NCI-H2107 treated with DMSO at 0.1 percent for 48 hours (cell line): Measurements from ENCODE around the gene SCGB3A1.

Experiments
- DNase-seq: peaks from one replicate; lab custom pipeline; 2025; ENCODE audit not compliant: unreplicated experiment; lab: John Stamatoyannopoulos, UW

SCGB3A1 gene

GRCh38 chr5:180625791-180626660, 34.7 kb upstream of the SCGB3A1 start:
- DNase-seq: no peak

- no peak for DNase-seq
Measured at GRCh38 chr5:180625125-180625790, 34.0 kb upstream of the SCGB3A1 start.

- DNase-seq: no peak
Measured at GRCh38 chr5:180624587-180624986, 33.3 kb upstream of the SCGB3A1 start.

GRCh38 chr5:180623844-180624243, 32.5 kb upstream of the SCGB3A1 start:
- no peak for DNase-seq

- DNase-seq: no peak
Measured at GRCh38 chr5:180623411-180623834, 32.1 kb upstream of the SCGB3A1 start.

GRCh38 chr5:180622910-180623309, 31.6 kb upstream of the SCGB3A1 start:
- DNase-seq: no peak

GRCh38 chr5:180621311-180621710, 30.0 kb upstream of the SCGB3A1 start:
- DNase-seq: no peak

- no peak for DNase-seq
Measured at GRCh38 chr5:180620014-180620413, 28.7 kb upstream of the SCGB3A1 start.

GRCh38 chr5:180619563-180619915, 28.2 kb upstream of the SCGB3A1 start:
- DNase-seq: no peak

- no peak for DNase-seq
Measured at GRCh38 chr5:180618829-180619562, 27.7 kb upstream of the SCGB3A1 start.

- no peak for DNase-seq
Measured at GRCh38 chr5:180618487-180618828, 27.2 kb upstream of the SCGB3A1 start.

GRCh38 chr5:180613814-180614188, 22.5 kb upstream of the SCGB3A1 start:
- no peak for DNase-seq

GRCh38 chr5:180613188-180613813, 22.0 kb upstream of the SCGB3A1 start:
- DNase-seq: no peak

GRCh38 chr5:180612683-180613082, 21.4 kb upstream of the SCGB3A1 start:
- no peak for DNase-seq

GRCh38 chr5:180611140-180611850, 20.0 kb upstream of the SCGB3A1 start:
- DNase-seq: no peak

- no peak for DNase-seq
Measured at GRCh38 chr5:180609817-180610550, 18.7 kb upstream of the SCGB3A1 start.

GRCh38 chr5:180609386-180609785, 18.1 kb upstream of the SCGB3A1 start:
- DNase-seq: no peak

- no peak for DNase-seq
Measured at GRCh38 chr5:180608572-180609310, 17.4 kb upstream of the SCGB3A1 start.

GRCh38 chr5:180607861-180608571, 16.7 kb upstream of the SCGB3A1 start:
- no peak for DNase-seq
